Heart left ventricle (tissue), 16 donors: ENCODE measurements around the gene EXD3. TPM values are rescaled to one million over a fixed set of nuclear protein-coding genes. Genes with fewer than 3 reads are reported as not detected.

ENCODE experiments used
- ATAC-seq, 4 donors: fragments of 200-7000 bp; cut with Tn5 transposase; one replicate each; pipeline ENCODE4 v1.9.1; 2020 to 2022; ENCODE audit warnings: moderate library complexity in 4 of 4, mild to moderate bottlenecking in 3 of 4, moderate number of reproducible peaks in 1 of 4
- DNase-seq, 5 donors: peaks; one replicate each; pipeline ENCODE4 v3.0.0-alpha.2; 2020
- H3K27ac ChIP-seq, 12 donors: fragments of 200-600 bp; sonication (generic) in 4 of 12; one replicate each; pipeline versions ENCODE4 v1.5.0 to v1.8.0; 2016 to 2022; ENCODE audit warnings: mild to moderate bottlenecking in 2 of 12
- H3K27me3 ChIP-seq, 9 donors: fragments of 200-600 bp; sonication (generic) in 2 of 9; one replicate each; pipeline versions ENCODE4 v1.5.1 to v1.8.0; 2016 to 2022; ENCODE audit warnings: mild to moderate bottlenecking in 3 of 9
- H3K36me3 ChIP-seq, 9 donors: fragments of 200-600 bp; sonication (generic) in 2 of 9; one replicate each; pipeline versions ENCODE4 v1.5.0 to v1.8.0; 2018 to 2022; ENCODE audit warnings: mild to moderate bottlenecking in 2 of 9
- H3K4me1 ChIP-seq, 12 donors: fragments of 200-600 bp; sonication (generic) in 4 of 12; one replicate each; pipeline versions ENCODE4 v1.5.0 to v1.8.0; 2016 to 2022; ENCODE audit warnings: mild to moderate bottlenecking in 3 of 12
- H3K4me3 ChIP-seq, 12 donors: fragments of 200-600 bp; sonication (generic) in 4 of 12; one replicate each; pipeline versions ENCODE4 v1.5.0 to v1.8.0; 2017 to 2022; ENCODE audit warnings: mild to moderate bottlenecking in 9 of 12, moderate library complexity in 4 of 12
- H3K9me3 ChIP-seq, 12 donors: fragments of 200-600 bp; sonication (generic) in 4 of 12; one replicate each; pipeline versions ENCODE4 v1.5.0 to v1.8.0; 2016 to 2022; ENCODE audit warnings: mild to moderate bottlenecking in 1 of 12
- POLR2A ChIP-seq, 2 donors: fragments of 450-650 bp; IDR thresholded peaks; one replicate each; pipeline ENCODE4 v1.6.1; 2017; ENCODE audit warnings: antibody characterized with exemption in 2 of 2, mild to moderate bottlenecking in 2 of 2, moderate library complexity in 2 of 2
- WGBS, 4 donors: extraction: QIAGEN DNeasy Blood & Tissue Kit in 2 of 4; methylation state at CpG; one replicate each; pipeline versions ENCODE4 v1.1.5 to v1.1.7; 2013 to 2018; 5-methylcytosine and 5-hydroxymethylcytosine counted together
- intact Hi-C, 10 donors: fragments of 100-400 bp; cut with DNase I; formaldehyde crosslinking; loops; one replicate each; pipeline versions ENCODE4 v1.11.1 to v1.14.2; 2022
- polyA plus RNA-seq, 2 donors: library from polyadenylated mRNA; stranded (reverse); fragments of 200-250 nt; gene quantifications; one replicate each; pipeline ENCODE4 v1.2.3, GENCODE V29; 2013
- total RNA-seq, 9 donors: library from RNA; depleted of rRNA in 2 of 9; stranded (reverse); fragments of >200 nt in 2 of 9; fragmentation: NEBNext Ultra II Directional in 3 of 9; extraction: Animal tissue kit (Norgen Biotek cat#: 25700) in 3 of 9; gene quantifications; one replicate each; pipeline versions ENCODE4 v1.1.0 to v1.2.4, GENCODE V29; 2016 to 2023
- TF ChIP-seq, protein P1 (sequence below), 12 donors: fragments of 200-600 bp; sonication (generic) in 4 of 12; IDR thresholded peaks; one replicate each; pipeline versions ENCODE4 v1.5.0 to v1.8.0; 2018 to 2022; ENCODE audit warnings: antibody characterized with exemption in 12 of 12, mild to moderate bottlenecking in 5 of 12
- donor health status: ischemic (EF 13 %, LVEDD 7.1; RV severe dilation, severe dysfunction).
- donor health status: healthy with polysubstance abuse.
- donor health status: DM: no; HTN: yes; CAD: no.
- donor health status: DM: no; HTN: no; CAD: no.
- donor health status: ischemic (EF 25% LVEDD 6.9; RV normal size, moderate dysfunction).
- donor health status: ischemic (EF 25% LVEDD 5.7; RV mildly dilated, moderate dysfunction).
- donor health status: healthy.
- donor health status: DM: yes; HTN: yes; CAD: no.
- donor health status: ischemic (EF 35%, LVEDD 5.7; RV mildly dilated, moderate dysfunction).
- donor health status: nonischemic (EF 11% LVEDD 7.7; RV severe dilation, severe dysfunction).
- donor health status: DM: yes; HTN: yes; CAD: no.
- donor health status: PGD.
- donor health status: ischemic (EF 29% LVEDD 5.4; RV normal size, mild dysfunction).
- donor health status: nonischemic (EF 23%, LVEDD 6.1; RV moderate dilation, normal function).

Gene EXD3
- total and polyA plus RNA-seq, 11 donors = 4.1 to 15.2 (median 8.6) TPM

DNA sequence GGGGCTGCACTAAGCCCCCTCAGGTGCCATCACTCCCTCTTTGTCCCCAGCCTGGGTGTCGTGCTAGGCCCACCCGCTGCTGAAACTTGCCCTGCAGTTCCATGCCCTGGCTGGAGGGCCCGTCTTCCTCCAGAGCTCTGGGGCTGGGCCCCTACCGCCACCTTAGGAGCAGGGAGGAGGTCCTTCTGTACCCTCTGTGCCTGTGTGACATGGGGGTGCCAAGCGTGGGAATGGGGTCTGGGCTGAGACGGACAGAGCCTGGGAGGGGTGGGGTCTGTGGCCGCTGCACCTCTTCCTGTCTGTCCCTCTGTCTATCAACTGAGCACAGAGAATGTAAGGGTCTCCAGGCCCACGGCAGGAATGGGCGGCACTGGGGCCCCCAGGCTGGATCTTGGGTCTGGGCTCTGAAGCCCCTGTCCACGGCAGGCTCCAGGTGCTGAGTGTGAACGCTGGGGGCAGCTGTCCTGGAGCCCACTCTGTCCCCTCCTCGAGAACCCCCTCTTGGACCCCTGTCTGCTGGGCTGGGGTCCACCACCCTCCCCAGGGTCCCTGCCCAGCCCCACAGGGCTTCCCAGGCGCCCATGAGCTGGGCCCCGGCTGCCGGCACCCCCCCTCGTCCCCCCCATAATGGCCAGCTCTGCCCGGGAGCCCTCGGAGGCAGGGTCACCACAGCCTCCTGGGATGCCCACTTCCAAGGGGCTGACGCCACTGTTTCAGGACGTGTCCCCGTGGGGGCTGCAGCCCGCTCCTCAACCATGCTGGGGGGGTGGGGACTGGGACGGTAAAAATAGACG is 105.0 kb downstream of the EXD3 start:
- WGBS, 4 donors = 56 to 73% (median 70%) methylated on average over 14 to 24 of the region's 24 CpGs
- H3K9me3 ChIP-seq = no peaks in the 10 kb centered on the region
- peaks cover 0 to 21% (median 6%) of the 10 kb centered on the region in 9 donors for H3K27me3 ChIP-seq
- H3K4me1 ChIP-seq = peaks cover 3 to 83% (median 45%) of the 10 kb centered on the region in 12 donors
- no peak for TF ChIP-seq POLR2A (IDR thresholded peaks at IDR 0.05)
- TF ChIP-seq, protein P1, sequence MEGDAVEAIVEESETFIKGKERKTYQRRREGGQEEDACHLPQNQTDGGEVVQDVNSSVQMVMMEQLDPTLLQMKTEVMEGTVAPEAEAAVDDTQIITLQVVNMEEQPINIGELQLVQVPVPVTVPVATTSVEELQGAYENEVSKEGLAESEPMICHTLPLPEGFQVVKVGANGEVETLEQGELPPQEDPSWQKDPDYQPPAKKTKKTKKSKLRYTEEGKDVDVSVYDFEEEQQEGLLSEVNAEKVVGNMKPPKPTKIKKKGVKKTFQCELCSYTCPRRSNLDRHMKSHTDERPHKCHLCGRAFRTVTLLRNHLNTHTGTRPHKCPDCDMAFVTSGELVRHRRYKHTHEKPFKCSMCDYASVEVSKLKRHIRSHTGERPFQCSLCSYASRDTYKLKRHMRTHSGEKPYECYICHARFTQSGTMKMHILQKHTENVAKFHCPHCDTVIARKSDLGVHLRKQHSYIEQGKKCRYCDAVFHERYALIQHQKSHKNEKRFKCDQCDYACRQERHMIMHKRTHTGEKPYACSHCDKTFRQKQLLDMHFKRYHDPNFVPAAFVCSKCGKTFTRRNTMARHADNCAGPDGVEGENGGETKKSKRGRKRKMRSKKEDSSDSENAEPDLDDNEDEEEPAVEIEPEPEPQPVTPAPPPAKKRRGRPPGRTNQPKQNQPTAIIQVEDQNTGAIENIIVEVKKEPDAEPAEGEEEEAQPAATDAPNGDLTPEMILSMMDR (IDR thresholded peaks at IDR 0.05) = no peak
- H3K27ac ChIP-seq = peak overlapping the region; percentile 9 to 97 (median 75)
- peak; percentile 37 to 65 (median 48) for DNase-seq
- H3K4me3 ChIP-seq = peak overlapping the region in 1 of 12 donors; percentile 16
- no peaks in the 10 kb centered on the region for H3K36me3 ChIP-seq
- peak in 1 of 4 donors; percentile 16 for ATAC-seq
- intact Hi-C loops = loop anchor here in 2 of 10 donors (2.0 to 5.0 kb wide), 2 partner anchors 15 to 74 kb away; partner anchors contain the start of gene NRARP (in 1 of the 2)

DNA sequence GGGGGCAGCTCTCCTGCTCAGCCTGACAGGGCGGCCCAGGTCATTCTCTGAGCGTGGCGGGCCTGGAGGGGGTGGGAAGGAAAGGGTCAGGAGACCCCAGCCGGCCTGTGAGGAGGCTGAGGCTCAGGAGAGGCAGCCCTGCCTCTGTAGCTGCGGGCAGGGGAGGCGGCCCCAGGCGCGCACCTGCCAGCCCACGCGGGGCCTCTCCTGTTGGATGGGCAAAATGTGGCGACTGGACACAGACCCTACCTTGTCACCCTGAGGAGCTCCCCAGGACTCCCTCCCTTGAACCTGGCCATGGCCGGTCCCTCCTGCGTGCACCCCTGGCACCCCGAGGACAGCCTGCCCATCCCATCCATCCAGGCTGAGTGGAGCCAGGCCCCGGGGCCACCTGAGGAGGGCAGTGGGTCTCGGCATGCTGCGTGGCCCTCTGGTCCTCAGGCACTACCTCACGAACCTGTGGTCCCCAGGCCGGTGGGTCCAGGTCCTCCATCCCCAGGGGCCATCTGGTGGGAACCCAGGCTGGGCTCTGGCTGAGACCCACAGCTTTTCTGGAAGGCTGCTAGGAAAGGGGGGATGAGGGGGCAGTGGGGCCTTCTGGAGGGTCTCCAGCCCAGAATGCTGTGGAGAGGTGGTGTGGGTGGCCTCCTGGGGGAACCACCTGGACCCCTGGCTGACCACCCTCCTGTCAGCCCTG is 105.8 kb downstream of the EXD3 start:
- intact Hi-C loops = loop anchor here in 1 of 10 donors (5.0 kb wide), 1 partner anchor 75 kb away; no protein-coding TSS in a partner anchor
- no peak for ATAC-seq
- H3K27me3 ChIP-seq = peaks cover 0 to 21% (median 6%) of the 10 kb centered on the region in 9 donors
- H3K27ac ChIP-seq = peak overlapping the region; percentile 9 to 97 (median 75)
- no peak overlapping the region for H3K4me3 ChIP-seq
- peaks cover 3 to 83% (median 45%) of the 10 kb centered on the region in 12 donors for H3K4me1 ChIP-seq
- no peak for TF ChIP-seq POLR2A (IDR thresholded peaks at IDR 0.05)
- TF ChIP-seq, protein P1 (IDR thresholded peaks at IDR 0.05) = no peak
- peak in 1 of 5 donors; percentile 16 for DNase-seq
- no peaks in the 10 kb centered on the region for H3K36me3 ChIP-seq
- H3K9me3 ChIP-seq = no peaks in the 10 kb centered on the region
- WGBS, 4 donors = 92 to 95% (median 93%) methylated on average over 7 to 19 of the region's 19 CpGs

DNA sequence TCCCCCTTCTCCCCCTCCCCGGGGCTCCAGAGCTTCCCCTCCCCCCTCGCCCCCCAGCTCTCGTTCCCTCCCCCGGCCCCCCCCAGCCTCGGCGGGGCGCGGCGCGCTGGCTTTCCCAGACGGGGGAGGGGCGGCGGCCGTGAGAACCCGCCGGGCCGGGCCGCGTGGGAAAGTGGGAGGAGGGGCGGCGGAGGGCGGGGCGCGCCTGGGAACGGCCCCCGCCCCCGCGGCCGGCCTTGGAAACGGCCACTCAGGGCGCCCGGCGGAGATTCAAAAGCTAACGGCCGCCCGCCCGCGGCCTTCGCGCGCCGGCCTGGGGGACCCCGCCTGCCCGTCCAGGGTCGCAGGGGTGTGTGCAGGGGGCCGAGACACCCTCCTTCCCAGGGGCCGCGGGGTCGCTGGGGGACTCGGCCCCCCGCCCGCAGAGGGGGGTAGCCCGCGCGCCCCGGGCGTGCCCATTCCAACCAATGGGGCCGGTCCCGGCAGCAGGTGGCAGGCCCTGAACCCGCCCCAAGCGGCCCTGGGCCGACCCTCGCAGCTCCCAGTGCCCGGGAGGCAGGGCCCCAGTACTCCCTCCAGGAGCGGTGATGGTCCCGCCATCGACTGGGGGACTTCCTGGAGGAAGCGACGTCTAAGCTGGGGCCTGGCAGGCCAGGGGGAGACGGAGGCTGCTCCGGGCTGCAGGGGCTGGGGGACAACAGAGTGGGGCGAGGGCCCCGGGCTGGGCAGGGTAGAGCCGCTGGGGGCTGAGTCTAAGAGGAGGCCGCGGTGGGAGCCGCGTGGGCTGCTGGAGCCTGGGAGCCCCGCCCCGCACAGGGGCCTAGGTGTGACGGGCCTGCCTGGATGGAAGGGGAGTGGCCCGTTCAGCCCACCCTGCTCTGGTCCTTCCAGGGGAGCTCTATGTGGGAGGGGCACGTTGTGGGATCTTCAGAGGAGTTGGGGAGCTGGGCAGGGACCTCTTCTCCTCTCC is 106.7 kb downstream of the EXD3 start:
- Histone ChIP-seq H3K36me3 (no peaks in the 10 kb centered on the region), H3K27ac (peak overlapping the region; percentile 25 to 97 (median 75)), H3K9me3 (no peaks in the 10 kb centered on the region), H3K4me3 (peak overlapping the region; percentile 20 to 53 (median 46)), H3K27me3 (peaks cover 0 to 21% (median 6%) of the 10 kb centered on the region in 9 donors), H3K4me1 (peaks cover 3 to 78% (median 42%) of the 10 kb centered on the region in 12 donors)
- intact Hi-C loops = loop anchor here in 1 of 10 donors (5.0 kb wide), 1 partner anchor 76 kb away; no protein-coding TSS in a partner anchor
- TF ChIP-seq, protein P1 (IDR thresholded peaks at IDR 0.05) = no peak
- TF ChIP-seq POLR2A (IDR thresholded peaks at IDR 0.05) = no peak
- ATAC-seq (peak in 2 of 4 donors; percentile 31 to 52), DNase-seq (peak; percentile 56 to 83 (median 81))
- 7 to 29% (median 11%) methylated on average over 22 to 83 of the region's 83 CpGs for WGBS, 4 donors
